HepG2 (cell line): ENCODE measurements around the gene HMCN1. TPM values are rescaled to one million over a fixed set of nuclear protein-coding genes. Genes with fewer than 3 reads are reported as not detected.

Experiments used
- ATAC-seq: fragments of 200-7000 bp; cut with Tn5 transposase; 3 replicates; pipeline ENCODE4 v1.9.1; 2020; ENCODE audit warnings: mild to moderate bottlenecking, moderate library complexity
- BruUV-seq: library from RNA; stranded (reverse); fragments of 400-500 nt; replicated peaks from 2 replicates; lab custom pipeline; 2021; lab: Mats Ljungman, UMichigan
- CTCF ChIA-PET: fragments of 300-600 bp; formaldehyde crosslinking; extraction: SDS; loops from one replicate; lab custom pipeline; 2021; ENCODE audit warnings: low total read pairs, inconsistent platforms, low intra/inter-chr PET ratio; lab: Yijun Ruan, JAX
- POLR2A ChIA-PET: fragments of 350-600 bp; sonication (Branson Sonifier 250); formaldehyde crosslinking; loops from one replicate; lab custom pipeline; 2020; ENCODE audit warnings: antibody characterized with exemption, inconsistent platforms; lab: Yijun Ruan, JAX
- DNase-seq: peaks from one replicate; pipeline ENCODE4 v3.0.0-alpha.2; 2015; ENCODE audit warnings: low spot score
- FAIRE-seq: peaks from 3 replicates; lab custom pipeline; 2011; peaks lifted over from hg19 to GRCh38; lab: Jason Lieb, UNC
- H2AFZ ChIP-seq: one replicate; pipeline ENCODE4 v1.6.1; 2011; ENCODE audit warnings: low read length, inconsistent platforms
- H3K27ac ChIP-seq: fragments of 300-600 bp; 3 replicates; pipeline ENCODE4 v1.8.0; 2011; ENCODE audit warnings: mixed run types, mild to moderate bottlenecking, mixed read lengths, low read length, inconsistent platforms; ENCODE audit not compliant: insufficient read depth; ENCODE audit errors: extremely low read length
- H3K27me3 ChIP-seq, 2 experiments: fragments of 200-600 bp in 1 of 2; 2 replicates in 1 of 2; 3 replicates in 1 of 2; pipeline versions ENCODE4 v1.6.0 to v1.8.0; 2011; ENCODE audit warnings: low read length in 2 of 2, mild to moderate bottlenecking in 2 of 2, moderate library complexity in 2 of 2, inconsistent platforms in 1 of 2; ENCODE audit not compliant: insufficient read depth in 2 of 2, control insufficient read depth in 1 of 2
- H3K36me3 ChIP-seq, 2 experiments: fragments of 200-600 bp in 1 of 2; replicated peaks in 1 of 2; 2 replicates in 1 of 2; 3 replicates in 1 of 2; pipeline versions ENCODE4 v1.5.1 to v1.8.0; 2011; ENCODE audit warnings: low read length in 2 of 2, inconsistent platforms in 1 of 2; ENCODE audit not compliant: insufficient read depth in 2 of 2, control insufficient read depth in 1 of 2
- H3K4me1 ChIP-seq: 2 replicates; pipeline ENCODE4 v1.5.1; 2012; ENCODE audit warnings: low read length, inconsistent platforms; ENCODE audit not compliant: insufficient read depth
- H3K4me2 ChIP-seq: 2 replicates; pipeline ENCODE4 v1.6.0; 2011; ENCODE audit warnings: low read depth, low read length, inconsistent platforms
- H3K4me3 ChIP-seq, 3 experiments: fragments of 200-600 bp in 1 of 3; sonication (generic), shearing (Covaris generic) in 1 of 3; replicated peaks in 1 of 3; 2 replicates each; pipeline ENCODE4 v1.5.1; 2011 to 2016; ENCODE audit warnings: low read length in 3 of 3, inconsistent platforms in 2 of 3, low read depth in 2 of 3, mild to moderate bottlenecking in 2 of 3, control low read depth in 1 of 3, mixed read lengths in 1 of 3; ENCODE audit not compliant: insufficient read depth in 1 of 3
- H3K79me2 ChIP-seq: one replicate; pipeline ENCODE4 v1.6.1; 2011; ENCODE audit warnings: low read length, inconsistent platforms; ENCODE audit not compliant: insufficient read depth
- H3K9ac ChIP-seq: 2 replicates; pipeline ENCODE4 v1.6.0; 2011; ENCODE audit warnings: mild to moderate bottlenecking, low read depth, low read length, inconsistent platforms; ENCODE audit not compliant: insufficient read depth
- H3K9me3 ChIP-seq: 2 replicates; pipeline ENCODE4 v1.5.1; 2012; ENCODE audit warnings: mild to moderate bottlenecking, low read length
- H4K20me1 ChIP-seq: 2 replicates; pipeline ENCODE4 v1.6.0; 2011; ENCODE audit warnings: inconsistent platforms, mild to moderate bottlenecking, low read length, moderate library complexity; ENCODE audit not compliant: insufficient read depth
- ARNTL ChIP-seq: sonication (generic); formaldehyde crosslinking; IDR thresholded peaks from 2 replicates; pipeline ENCODE4 v1.4.0; 2020; ENCODE audit warnings: mild to moderate bottlenecking, missing genetic modification reagents
- ASH2L ChIP-seq: fragments of 300-600, 200-600 bp; sonication (generic); IDR thresholded peaks from 2 replicates; pipeline ENCODE4 v1.7.0; 2017; ENCODE audit warnings: low read depth, mild to moderate bottlenecking, moderate library complexity, mixed read lengths, low read length; ENCODE audit not compliant: insufficient read length
- MAZ ChIP-seq, 2 experiments: sonication (generic) in 1 of 2; formaldehyde crosslinking in 1 of 2; IDR thresholded peaks; 2 replicates each; pipeline versions ENCODE4 v1.5.0 to v1.6.1; 2012 to 2020; ENCODE audit warnings: low read depth in 2 of 2, mild to moderate bottlenecking in 2 of 2, borderline replicate concordance in 1 of 2, improper control_type of control experiment in 1 of 2, low read length in 1 of 2, missing genetic modification reagents in 1 of 2, moderate library complexity in 1 of 2
- MXI1 ChIP-seq: IDR thresholded peaks from 3 replicates; pipeline ENCODE4 v1.6.1; 2012; ENCODE audit warnings: low read depth, low read length, inconsistent platforms, borderline replicate concordance
- ZNF713 ChIP-seq: sonication (generic); formaldehyde crosslinking; IDR thresholded peaks from 2 replicates; pipeline ENCODE4 v1.4.0; 2020; ENCODE audit warnings: mild to moderate bottlenecking, missing genetic modification reagents
- ZSCAN21 ChIP-seq: sonication (generic); formaldehyde crosslinking; IDR thresholded peaks from 2 replicates; pipeline ENCODE4 v1.8.0; 2022; ENCODE audit warnings: mild to moderate bottlenecking, missing genetic modification reagents, moderate library complexity, borderline replicate concordance
- WGBS: methylation state at CpG from one replicate; pipeline ENCODE4 v1.1.6; 2017; ENCODE audit warnings: low lambda C conversion rate; 5-methylcytosine and 5-hydroxymethylcytosine counted together
- in situ Hi-C: cut with HindIII; loops from 2 replicates; pipeline ENCODE4 v1.10.0; 2017; ENCODE audit warnings: low pct_unique_long_range_greater_than_20kb; ENCODE audit not compliant: extremely low pct_ligation_motif_present
- intact Hi-C: fragments of 100-400 bp; cut with micrococcal nuclease; formaldehyde crosslinking; loops from one replicate; pipeline ENCODE4 v1.10.0; 2022; ENCODE audit not compliant: unreplicated experiment
- polyA plus RNA-seq, 8 experiments: library from polyadenylated mRNA; depleted of rRNA in 3 of 8; stranded (reverse) in 7 of 8; unstranded in 1 of 8; fragments of >200 nt; fragmentation: Illumina TruSeq in 4 of 8; extraction: Trizol in 4 of 8; gene quantifications; 2 replicates each; pipeline versions ENCODE4 v1.2.1 to v1.2.3, GENCODE V29; 2011 to 2016; ENCODE audit warnings: low read depth in 4 of 8, missing spikeins in 1 of 8, mixed read lengths in 1 of 8; ENCODE audit not compliant: insufficient read depth in 1 of 8
- total RNA-seq, 5 experiments: library from RNA; depleted of rRNA; stranded (reverse); fragments of >200 nt; fragmentation: Illumina TruSeq; extraction: Trizol; gene quantifications; 2 replicates each; pipeline ENCODE4 v1.2.3, GENCODE V29; 2016; ENCODE audit warnings: low read depth in 1 of 5
- TF ChIP-seq, protein P1 (sequence below): IDR thresholded peaks from 2 replicates; pipeline ENCODE4 v1.6.1; 2016; ENCODE audit warnings: low read depth, control low read depth
- TF ChIP-seq, protein P2 (sequence below): sonication (generic); formaldehyde crosslinking; IDR thresholded peaks from 2 replicates; pipeline ENCODE4 v1.4.0; 2020; ENCODE audit warnings: missing genetic modification reagents, low read depth, mild to moderate bottlenecking, borderline replicate concordance
- TF ChIP-seq, protein P3 (sequence below): sonication (generic); formaldehyde crosslinking; IDR thresholded peaks from 2 replicates; pipeline ENCODE4 v1.4.0; 2020; ENCODE audit warnings: mild to moderate bottlenecking, missing genetic modification reagents

Gene HMCN1
- total and polyA plus RNA-seq, 2 of the 13 experiments (the other 11 are each of a cell fraction or from before 2014, with no cell fraction given), result 0.03 TPM; not detected in 1

DNA sequence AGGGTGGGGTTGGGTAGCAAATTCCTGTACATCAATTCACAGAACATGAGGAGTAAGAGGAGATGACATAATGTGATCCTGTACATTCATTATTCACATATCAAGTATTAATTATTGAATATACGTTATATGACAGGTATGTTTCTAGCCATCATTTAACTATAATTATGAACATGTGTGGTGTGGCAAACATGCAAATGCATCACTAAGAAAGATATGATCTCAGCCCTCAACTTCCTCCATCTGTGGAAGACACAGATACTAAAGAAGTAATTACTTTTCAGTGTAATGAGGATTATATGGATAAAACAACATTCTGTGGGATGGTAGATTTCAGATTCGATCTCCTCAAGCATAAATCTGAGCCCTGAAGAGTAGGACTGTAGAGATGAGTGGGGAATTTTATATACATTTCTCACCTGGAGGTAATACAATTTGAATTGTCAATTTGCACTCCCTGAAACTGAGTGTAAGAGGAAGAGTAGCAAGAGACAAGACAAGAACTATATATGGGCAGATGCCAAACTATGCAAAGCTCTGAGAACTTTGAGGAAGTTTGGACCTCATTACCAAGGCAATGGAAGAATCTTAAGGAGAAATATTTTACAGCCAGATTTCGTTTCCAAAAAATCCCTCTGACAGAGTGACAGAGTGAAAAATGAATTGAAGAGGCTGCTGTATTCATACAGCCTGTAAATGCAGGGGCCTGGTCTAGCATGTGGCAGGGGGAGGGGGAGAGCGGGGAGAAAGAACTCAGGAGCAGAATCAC is 365.3 kb downstream of the HMCN1 start:
- Histone ChIP-seq H3K36me3 (no peaks in the 10 kb centered on the region), H3K27ac (no peak overlapping the region), H3K27me3 (no peaks in the 10 kb centered on the region), H3K4me3 (no peak overlapping the region), H3K4me2 (no peak overlapping the region), H3K9ac (no peak overlapping the region), H3K4me1 (no peaks in the 10 kb centered on the region), H3K9me3 (no peaks in the 10 kb centered on the region), H3K79me2 (no peaks in the 10 kb centered on the region), H4K20me1 (no peaks in the 10 kb centered on the region), H2AFZ (no peak overlapping the region)
- in situ Hi-C loops, result no loop called here
- no peak for FAIRE-seq
- ATAC-seq, result no peak
- intact Hi-C loops, result no loop called here
- no peak for DNase-seq
- POLR2A ChIA-PET, result no interaction called here
- 0% methylated on average over 4 of the region's 4 CpGs for WGBS
- TF ChIP-seq, protein P1, sequence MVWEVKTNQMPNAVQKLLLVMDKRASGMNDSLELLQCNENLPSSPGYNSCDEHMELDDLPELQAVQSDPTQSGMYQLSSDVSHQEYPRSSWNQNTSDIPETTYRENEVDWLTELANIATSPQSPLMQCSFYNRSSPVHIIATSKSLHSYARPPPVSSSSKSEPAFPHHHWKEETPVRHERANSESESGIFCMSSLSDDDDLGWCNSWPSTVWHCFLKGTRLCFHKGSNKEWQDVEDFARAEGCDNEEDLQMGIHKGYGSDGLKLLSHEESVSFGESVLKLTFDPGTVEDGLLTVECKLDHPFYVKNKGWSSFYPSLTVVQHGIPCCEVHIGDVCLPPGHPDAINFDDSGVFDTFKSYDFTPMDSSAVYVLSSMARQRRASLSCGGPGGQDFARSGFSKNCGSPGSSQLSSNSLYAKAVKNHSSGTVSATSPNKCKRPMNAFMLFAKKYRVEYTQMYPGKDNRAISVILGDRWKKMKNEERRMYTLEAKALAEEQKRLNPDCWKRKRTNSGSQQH (CRISPR knock-in tag), result no peak
- no peak for TF ChIP-seq MAZ (IDR thresholded peaks at IDR 0.05; ENCODE audit: borderline replicate concordance, low read depth, low read length)
- no peak for TF ChIP-seq MAZ (CRISPR knock-in tag; IDR thresholded peaks at IDR 0.05; ENCODE audit: low read depth)
- TF ChIP-seq ZNF713 (CRISPR knock-in tag), result no peak
- no peak for TF ChIP-seq ARNTL (CRISPR knock-in tag)
- TF ChIP-seq ASH2L, result no peak
- TF ChIP-seq, protein P2, sequence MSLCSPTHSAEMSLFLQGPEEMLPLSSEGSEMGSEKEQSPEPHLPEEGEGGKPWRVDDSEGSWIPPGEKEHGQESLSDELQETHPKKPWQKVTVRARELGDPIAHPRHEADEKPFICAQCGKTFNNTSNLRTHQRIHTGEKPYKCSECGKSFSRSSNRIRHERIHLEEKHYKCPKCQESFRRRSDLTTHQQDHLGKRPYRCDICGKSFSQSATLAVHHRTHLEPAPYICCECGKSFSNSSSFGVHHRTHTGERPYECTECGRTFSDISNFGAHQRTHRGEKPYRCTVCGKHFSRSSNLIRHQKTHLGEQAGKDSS (CRISPR knock-in tag), result no peak
- no peak for TF ChIP-seq ZSCAN21 (CRISPR knock-in tag)
- TF ChIP-seq MXI1, result no peak
- TF ChIP-seq, protein P3, sequence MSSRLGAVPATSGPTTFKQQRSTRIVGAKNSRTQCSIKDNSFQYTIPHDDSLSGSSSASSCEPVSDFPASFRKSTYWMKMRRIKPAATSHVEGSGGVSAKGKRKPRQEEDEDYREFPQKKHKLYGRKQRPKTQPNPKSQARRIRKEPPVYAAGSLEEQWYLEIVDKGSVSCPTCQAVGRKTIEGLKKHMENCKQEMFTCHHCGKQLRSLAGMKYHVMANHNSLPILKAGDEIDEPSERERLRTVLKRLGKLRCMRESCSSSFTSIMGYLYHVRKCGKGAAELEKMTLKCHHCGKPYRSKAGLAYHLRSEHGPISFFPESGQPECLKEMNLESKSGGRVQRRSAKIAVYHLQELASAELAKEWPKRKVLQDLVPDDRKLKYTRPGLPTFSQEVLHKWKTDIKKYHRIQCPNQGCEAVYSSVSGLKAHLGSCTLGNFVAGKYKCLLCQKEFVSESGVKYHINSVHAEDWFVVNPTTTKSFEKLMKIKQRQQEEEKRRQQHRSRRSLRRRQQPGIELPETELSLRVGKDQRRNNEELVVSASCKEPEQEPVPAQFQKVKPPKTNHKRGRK, result no peak
- CTCF ChIA-PET, result no interaction called here
- BruUV-seq, result no TSS peak
